A204.1 (cell line): ENCODE data around the gene SESN3.
"Not testable (repeated sequence)": the region's sequence is repeated elsewhere in the genome, so short reads cannot be mapped to it uniquely, and the experiment has no call there.

Experiments
- FAIRE-seq: peaks from 2 replicates; lab custom pipeline; 2012; peaks lifted over from hg19 to GRCh38; lab: Jason Lieb, UNC

SESN3 gene

DNA sequence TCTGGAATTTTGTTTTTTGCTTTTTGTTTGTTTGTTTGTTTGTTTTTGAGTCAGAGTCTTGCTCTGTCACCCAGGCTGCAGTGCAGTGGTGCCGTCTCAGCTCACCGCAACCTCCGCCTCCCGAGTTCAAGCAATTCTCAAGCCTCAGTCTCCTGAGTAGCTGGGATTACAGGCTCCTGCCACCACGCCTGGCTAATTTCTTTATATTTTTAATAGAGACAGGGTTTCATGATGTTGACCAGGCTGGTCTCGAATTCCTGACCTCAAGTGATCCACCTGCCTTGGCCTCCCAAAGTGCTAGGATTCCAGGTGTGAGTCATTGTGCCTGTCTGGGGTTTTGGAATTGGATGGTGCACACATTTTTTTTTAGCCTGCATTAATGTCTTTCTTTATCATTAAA lies 20.9 kb upstream of the SESN3 start:
- FAIRE-seq, result not testable (repeated sequence)

DNA sequence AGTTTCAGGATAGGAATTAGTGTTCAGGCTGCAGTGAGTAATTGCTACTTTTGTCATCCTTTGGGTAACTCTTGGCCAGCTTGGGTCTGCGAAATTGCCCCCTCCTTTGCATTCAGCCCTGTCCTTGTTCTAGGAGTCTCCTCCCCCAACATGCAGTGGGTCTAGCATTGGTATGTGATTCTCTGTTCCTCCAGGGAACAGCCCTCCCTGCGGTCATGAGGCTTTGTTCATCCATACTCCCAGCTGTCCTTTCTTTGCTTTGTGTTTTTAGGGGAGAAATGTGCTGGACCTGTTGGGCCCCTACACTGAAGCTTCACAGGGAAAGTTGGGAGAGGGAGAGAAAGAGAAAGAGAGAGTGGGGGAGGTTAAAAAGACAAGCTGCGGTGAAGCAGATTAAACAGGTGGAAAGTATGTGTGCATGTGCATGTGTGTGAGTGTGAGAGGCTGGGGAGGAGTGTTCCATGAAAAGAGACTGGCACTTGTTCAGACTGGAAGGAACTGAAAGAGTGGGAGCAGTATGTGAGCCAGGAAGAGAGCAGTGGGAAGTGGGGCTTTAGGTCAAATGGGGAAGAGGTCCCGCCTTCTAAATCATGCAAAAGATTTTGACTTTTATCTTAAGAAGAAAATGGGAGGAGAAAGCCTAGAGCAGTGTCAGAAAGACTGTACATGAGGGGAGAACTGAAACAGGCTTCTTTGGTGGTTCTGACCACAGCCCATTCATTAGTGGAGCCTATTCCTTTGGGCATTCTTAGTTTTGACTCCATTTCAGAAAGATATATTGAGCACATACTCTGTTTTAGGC lies 17.9 kb upstream of the SESN3 start:
- FAIRE-seq, result no peak

DNA sequence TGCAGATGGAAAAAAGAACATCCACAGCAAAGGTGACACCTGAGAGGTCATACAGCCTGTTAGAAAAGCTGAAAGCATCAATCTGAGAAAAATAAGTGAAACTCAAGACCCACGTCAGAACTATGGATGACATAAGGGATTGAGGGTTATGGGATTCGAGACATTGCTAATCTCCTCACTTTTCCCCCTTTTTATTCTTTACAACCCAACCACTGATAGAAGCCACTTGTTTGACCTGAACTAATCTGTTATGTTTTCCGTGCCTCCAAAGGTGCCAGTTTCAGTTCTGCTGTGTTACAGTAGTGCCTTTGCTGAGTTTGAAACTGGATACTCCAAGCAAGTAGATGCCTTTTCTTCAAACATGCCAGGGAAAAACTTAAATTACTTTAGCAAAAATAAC lies 16.9 kb upstream of the SESN3 start:
- no peak for FAIRE-seq

DNA sequence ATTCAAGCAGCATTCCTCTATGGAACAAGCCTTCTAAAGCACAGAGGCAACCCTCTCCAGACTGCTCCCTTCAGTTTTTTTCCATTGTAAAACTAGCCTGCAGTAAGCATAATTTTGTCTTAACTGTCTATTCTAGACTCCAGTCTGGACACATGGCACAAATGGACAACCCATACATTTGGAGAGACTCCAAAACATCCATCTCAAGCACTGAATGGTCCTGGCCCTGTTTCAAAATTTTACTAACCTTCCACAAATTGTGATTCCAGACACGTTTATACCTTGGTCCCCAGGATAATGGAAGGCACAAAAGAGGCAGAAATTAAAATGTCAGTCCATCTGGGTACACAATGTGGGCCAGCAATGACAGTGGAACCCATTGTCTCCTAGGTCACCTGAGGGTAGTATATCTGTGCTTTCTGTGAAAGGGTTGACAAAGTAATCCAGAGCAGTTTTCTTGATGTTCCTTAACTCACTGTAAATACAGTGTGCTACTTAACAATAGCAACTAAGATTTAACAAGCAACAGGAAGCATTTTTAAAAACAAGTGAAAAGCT lies 16.2 kb upstream of the SESN3 start:
- no peak for FAIRE-seq

DNA sequence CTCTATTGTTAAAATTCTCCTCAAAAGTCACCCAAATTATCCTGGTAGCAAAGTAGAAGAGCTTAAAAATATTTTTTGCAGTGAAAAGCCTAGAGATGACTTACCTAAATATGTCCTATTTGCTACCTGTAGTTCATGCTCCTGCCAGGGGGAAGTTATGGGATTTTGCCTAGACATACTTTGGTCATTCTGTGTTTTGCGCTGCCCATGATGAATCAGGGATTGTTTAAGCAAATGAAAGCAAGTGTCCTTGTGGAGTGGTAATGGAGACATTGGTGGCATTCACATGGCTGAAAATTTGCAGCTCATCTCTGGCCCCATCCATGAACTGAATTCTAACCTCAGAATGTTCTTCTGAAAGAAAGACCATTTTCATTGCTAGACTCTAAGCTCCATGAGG lies 14.6 kb upstream of the SESN3 start:
- FAIRE-seq, result no peak

DNA sequence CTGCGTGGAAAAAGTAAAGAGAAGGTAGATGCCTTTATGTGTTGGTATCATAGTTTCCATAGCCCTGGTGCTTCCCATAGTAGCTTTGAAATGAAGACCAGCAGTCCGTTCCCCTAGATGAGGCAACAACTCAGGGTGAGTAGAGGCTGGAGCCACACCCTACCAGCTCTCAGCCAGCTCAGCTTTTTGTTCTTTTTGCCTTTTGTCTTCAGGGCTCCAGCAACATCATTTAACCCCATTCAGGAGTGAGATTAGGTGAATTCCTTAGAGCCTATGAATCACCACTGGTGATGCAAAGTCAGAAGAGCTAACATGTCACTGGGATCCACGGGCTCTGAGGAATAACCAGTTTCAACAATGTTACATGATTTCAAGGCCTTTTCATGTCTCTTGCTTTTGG lies 14.0 kb upstream of the SESN3 start:
- no peak for FAIRE-seq

DNA sequence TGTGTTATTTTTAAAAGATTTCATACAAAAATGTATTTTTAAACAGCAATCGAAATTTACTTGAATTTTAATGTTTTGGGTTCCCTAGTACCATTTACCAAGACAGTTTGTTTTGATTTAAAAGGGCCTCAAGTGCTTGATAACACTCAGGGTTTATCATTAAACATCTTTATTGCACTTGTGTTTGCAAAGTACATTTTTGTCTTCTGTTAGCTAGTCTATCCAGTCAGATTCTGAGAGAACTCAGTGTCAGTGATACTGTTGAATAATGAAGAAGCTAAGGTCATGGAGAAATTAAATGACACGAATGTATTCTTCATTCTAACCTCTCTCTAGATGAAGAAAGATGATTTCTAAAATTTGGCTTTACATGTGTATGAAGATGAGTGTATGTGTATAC lies 12.7 kb upstream of the SESN3 start:
- no peak for FAIRE-seq

DNA sequence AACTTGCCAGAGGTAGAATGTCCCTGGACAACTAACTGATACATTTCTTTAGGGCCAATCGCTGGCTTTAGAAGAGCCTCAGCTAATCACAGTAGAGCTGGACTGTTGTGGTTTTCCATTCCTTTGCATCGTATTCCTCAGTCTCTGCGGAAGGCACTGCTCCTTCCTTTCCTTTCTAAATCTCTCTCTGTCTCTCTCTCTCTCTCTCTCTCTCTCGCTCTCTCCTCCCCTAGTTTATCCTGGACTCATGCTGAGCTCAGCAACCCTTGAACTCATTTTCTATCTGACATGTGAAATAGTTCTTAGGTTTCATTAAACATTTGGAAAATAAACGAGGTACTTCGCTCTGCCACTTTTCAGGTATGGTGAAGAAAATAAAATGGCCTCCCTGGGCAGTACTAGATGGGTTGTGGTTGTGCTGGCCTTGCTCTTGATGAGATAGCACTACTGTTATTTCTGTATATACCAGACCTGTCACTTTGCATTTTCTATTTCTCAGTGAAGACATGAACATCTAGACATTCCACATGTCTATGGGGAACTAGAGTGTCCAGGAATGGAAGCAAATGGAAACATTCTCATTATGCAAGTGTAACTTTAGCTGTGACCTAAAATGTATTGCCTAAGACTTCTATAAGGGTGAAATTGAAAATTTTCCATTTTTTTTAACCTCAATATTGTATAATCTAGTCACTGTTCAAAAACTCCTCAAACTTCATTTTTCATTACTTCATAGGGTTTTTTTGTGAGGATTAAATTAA lies 12.0 kb upstream of the SESN3 start:
- FAIRE-seq, result no peak

DNA sequence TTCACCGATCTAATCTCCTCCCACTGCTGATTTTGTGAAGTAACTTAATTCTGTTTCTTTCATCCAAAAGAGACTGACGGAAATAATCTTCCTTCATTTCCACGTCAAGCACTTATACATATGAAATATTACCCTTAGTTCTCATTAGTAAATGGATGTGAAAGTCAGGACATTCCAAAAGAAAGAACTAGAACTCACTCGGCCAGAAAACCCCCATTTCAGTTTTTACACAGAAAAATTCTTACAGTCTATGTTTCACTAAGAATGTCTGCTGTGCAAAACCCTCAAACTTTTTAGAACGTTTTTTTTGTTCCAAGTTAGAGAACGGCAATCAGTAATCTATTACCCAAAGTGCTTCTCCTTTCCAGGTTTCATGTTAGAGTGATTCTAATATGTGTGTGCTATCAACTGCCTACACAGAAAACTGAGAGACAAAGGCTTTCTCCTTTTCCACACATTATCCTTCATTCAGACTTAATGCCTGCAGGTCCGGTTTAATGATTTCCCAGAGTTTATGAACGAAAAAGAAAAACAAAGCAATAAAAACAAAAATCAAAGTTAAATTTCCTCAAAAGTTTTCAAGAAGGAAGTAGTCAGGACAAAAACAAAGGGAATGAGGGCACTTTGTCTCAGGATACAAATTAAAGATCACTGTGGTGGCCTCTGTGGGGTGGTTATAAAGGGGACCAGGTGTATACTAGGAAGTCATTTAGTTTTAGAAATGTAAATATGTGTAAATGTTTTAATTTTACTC lies 11.3 kb upstream of the SESN3 start:
- no peak for FAIRE-seq

DNA sequence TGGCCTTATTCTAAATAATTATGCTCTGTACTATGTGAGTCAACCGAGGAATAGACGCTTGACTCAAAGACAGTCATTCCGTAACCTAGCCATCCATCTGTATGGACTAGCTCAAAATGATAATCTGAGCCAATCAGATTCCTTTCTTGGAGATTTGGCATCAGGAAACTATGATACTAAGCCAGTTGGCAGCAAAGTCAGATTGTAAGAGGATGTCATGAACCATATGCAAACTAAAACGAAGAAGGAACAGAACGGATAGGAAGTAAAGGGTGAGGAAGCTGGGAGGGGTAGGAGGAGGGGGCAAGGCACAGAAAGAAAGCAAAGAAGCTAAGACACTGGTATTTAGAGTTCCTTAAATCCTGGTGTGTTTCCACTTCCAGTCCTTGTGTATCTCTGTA lies 10.7 kb upstream of the SESN3 start:
- FAIRE-seq, result no peak

DNA sequence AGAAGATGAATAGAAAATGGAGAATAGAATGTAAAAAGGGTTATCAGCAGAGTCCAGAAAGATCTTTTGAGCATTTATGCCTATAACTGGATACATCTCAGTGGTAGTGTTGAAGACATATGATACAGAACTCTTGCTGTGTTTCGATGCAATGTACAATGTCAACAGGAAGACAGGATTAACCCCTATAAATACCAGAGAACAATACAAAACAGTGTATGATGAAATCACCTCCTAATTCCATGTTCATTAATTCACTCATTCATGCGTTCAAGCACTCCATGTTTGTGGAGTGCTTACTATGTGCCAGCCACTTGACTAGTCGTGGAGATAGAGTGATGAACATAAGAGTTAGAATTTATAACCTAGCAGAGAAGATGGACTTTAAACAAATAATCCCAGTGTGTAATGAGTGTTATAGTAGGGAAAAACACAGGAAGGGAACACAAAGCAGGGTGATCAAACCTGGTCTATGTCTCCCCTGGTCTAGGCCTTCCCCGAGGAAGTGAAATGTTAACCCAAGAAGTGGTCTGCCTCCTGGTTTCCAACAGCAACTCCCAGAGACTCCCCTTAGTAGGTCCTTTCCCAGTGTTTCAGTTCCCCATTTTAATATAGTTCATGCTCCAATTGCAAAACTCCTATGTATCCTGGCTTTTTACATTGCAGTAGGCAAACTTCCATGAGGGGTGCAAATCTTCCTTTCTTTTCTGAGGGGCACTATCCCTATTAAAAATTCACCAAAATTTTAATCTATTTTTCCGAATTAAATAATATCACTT lies 9.1 kb upstream of the SESN3 start:
- FAIRE-seq, result no peak

DNA sequence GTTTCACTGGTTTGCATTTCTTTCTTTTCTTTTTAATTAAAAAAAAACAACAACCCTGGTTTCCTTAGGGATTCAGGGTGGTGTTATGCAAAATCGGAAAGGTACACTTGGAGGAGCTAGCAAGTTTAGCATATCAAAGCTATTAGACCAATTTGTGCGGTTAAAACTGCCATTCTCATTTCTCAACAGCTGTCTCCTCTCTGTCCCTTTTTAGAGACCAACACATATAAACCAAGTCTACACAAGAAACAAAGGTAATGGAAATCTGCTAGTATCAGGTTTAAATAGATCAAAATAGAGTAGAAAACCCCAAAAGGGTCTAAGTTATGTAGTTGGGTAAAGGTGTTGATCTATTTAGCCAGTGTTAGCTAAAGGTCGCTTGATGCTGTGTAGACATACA lies 1.7 kb upstream of the SESN3 start:
- no peak for FAIRE-seq

DNA sequence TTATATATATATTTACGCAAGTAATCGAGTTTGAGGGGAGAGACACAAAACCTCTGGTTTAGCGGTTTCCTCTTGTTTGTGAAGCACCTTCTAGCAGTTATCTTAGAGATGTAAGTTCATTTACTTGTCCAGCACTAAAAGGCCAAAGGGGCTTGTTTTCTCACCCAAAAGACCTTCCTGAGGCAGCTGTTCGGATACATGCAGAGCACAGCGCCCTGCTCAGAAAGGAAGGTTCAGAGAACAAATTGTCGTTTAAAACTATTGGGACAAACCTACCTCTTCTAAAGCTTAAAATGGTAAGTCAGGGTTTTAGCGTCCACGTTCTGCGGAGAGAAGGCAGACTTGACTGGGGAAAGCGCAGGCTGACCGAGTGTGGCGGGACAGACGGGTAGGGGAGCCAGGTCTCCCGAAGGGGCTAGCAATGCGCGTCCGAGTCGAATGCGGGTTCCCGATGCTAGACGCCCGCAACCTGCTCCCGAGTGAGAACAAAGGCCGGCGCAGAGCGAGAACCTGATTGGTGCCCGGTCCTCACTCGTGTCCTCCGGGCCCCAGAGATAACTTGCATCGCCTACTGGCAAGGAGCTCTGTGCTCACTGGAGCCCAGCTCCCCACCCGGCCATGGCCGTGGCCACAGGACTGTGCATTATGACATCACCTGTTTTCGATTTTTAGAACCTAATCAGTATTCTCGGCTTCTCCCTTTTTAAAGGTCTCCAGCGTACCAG lies 1.0 kb upstream of the SESN3 start:
- no peak for FAIRE-seq

DNA sequence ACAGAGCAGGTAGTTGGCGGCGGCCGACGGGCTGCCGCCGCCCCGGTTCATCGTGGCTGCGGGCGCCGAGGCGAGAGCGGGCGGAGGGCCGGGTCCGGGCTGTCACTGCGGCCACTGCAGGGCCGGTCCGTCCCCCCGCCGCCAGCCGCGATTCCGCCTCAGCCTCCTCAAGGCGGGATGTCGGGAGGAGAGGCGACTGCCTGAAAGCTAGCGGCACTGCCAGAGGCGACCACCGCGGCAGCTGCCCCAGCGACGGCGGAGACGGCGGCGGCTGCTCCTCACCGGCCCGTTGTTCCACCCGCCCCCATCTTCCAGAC lies 234 bp downstream of the SESN3 start:
- FAIRE-seq, result no peak

DNA sequence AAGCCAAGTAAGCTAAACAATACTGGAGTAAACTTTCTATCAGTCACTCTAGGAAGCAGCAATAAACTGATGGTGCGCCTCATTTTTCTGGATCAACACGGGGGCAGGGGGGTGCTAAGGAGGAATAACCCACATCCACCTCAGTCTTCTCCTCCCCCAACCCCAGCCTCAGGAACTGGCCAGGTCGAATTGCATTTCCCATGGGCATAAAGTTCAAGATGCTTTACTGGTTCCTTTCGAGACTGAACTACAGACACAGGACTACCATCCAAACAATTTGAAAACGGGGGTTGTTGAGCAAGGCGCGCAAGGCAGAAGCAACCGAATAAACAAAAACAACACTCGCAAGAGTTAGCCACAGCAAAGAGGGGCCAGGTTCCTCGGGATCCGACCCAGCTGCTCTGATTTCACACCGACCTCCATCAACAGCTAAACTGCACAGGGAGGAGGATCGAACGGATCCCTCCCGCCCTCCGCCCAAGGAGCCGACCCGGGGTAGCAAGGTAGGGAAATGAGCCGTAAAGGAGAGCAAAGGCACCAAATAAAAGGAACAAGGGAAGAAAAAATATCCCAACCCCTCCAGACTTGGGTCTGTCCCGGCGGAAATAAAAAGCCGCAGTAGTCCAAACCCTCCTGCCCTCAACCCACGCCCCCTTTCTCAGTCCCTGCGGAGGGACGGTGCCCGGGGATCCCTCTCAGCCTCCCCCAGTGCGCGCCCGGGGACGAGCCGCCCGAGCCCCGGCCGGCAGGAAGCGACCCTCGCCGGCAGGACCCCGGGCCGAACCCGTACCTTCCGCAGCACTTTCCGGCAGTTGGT lies 801 bp downstream of the SESN3 start:
- FAIRE-seq, result no peak

DNA sequence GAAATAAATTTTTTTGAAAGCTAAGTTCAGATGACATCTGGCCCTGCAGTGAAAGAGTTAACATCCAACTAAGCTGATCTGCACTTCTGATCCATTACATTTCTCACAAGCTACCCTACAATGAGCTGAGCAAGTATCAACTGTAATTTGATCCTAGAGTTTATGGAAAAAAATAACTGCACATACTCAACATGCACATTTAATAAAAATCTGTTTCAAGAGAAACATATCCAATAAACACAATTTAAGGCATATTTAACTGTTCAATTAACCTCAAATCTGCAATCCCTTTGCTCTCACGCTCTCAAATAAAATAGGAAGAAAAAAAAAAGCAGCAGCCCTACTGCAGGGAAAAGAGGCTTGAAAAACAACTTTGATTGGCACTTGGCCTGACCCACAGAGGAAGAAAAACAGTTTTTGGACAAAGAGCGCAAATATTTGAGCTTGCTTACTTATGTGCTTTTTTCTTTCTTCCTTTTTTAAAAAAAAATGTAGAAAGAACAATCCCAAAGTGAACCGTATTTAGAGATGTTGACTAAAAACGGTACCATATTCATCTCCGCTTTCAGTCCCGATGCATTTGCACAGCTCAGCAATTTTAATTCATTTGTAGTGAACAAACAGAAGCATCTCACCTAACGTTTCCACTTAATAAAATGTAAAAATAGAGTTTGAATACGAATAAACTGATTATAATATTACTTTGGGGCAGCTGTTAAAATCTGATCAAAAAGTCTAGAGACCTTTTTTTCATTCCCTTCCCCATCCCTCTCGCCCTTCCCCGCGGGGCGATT lies 1.6 kb downstream of the SESN3 start:
- FAIRE-seq, result no peak

DNA sequence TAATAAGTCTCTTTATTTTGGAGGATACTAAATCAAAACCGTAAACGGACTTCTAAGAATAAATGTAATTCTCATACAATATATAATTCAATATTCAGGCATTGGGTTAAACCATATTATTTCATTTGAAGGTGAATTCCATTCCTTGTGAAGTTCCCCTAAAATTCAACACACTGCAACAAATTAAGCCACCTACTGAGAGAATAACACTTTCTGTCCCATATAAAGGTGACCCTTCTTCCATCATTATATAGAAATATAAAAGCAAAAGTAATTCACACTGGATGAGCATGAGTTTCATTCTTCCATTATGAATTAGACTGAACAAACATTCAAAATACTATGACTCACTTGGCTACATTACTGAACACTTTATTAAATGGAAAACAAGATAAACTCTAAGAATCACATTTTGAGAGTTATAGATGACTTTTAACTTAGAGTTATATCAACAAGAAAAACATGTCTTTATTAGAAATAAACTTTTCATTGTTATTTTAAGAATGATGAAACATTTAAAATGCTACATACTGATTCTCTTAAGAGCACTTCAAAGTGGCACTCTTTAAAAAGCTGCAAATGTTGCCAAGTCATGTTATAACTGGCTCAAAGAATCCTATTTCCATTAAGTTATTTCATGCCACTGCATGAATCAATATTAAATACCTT lies 2.8 kb downstream of the SESN3 start:
- FAIRE-seq, result no peak

DNA sequence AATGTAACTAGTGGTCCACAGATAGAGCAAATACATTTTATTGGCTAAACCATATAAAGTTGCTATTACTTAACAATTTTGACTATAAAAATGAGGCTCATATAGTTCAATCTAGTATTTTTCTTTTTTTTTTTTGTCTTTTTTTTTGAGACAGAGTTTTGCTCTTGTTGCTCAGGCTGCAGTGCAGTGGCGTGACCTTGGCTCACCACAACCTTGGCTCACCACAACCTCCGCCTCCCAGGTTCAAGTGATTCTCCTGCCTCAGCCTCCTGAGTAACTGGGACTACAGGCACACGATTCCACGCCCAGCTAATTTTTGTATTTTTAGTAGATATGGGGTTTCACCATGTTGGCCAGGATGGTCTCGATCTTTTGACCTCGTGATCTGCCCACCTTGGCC lies 3.9 kb downstream of the SESN3 start:
- FAIRE-seq, result not testable (repeated sequence)

DNA sequence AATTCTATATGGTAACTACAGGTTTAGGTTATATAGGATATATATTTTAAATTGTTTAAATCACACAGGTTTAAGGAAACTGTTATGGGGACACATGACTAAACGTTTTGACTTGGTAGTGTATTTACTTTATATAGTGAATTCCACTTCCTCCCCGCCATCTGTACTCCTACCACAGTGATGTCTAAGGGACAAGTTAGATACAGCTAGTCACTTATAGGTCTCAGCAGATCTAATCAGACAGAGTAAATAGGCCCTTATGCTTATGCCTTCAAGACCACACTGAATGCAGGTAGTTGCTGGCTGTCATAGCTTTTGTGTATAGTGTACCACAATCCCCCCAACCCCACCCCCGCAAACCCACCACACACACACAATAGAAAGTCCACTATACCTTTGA lies 8.2 kb downstream of the SESN3 start:
- no peak for FAIRE-seq
